Measurements from ENCODE around the gene SEZ6L. TPM values are rescaled to one million over a fixed set of nuclear protein-coding genes. Genes with fewer than 3 reads are reported as not detected.

The SEZ6L gene
- total and polyA plus RNA-seq, 10 of the 15 experiments (the other 5 are each of a cell fraction or from before 2014, with no cell fraction given): not detected

- no peak for TF ChIP-seq REST (IDR thresholded peaks at IDR 0.05; ENCODE audit: low read depth, low read length)
Measured at GRCh38 chr22:26169315-26170111, at the start of gene SEZ6L (continued).

GRCh38 chr22:26122920-26123468, 46.3 kb upstream of the SEZ6L start:
- WGBS (ENCODE audit: insufficient coverage, insufficient replicate concordance, low lambda C conversion rate, missing lambda C conversion rate): 48% methylated on average over 4 of the region's 4 CpGs
- RAD21 ChIA-PET (ENCODE audit: unreplicated experiment): no interaction called here
- intact Hi-C loops (cut with micrococcal nuclease; ENCODE audit: unreplicated experiment): no loop called here
- peak; percentile 11 for DNase-seq (ENCODE audit: low read depth, low spot score)
- Histone ChIP-seq H2AFZ (ENCODE audit: control insufficient read depth, low read depth, low read length) (no peak overlapping the region), H3K36me3 (ENCODE audit: control insufficient read depth in 2 of 2, insufficient read depth in 2 of 2, low read length in 1 of 2) (no peaks in the 10 kb centered on the region), H3K27me3 (replicated peaks in 1 of 2; ENCODE audit: control insufficient read depth in 2 of 2, insufficient read depth in 2 of 2, low read length in 1 of 2) (no peaks in the 10 kb centered on the region; a peak in 1 of 4 replicates), H3K4me3 (no peak overlapping the region), H4K20me1 (ENCODE audit: control insufficient read depth, insufficient read depth) (no peaks in the 10 kb centered on the region), H3K4me2 (ENCODE audit: control insufficient read depth, insufficient read depth) (no peak overlapping the region), H3K9me3 (replicated peaks; ENCODE audit: control insufficient read depth, insufficient read depth, low read length) (no peaks in the 10 kb centered on the region; the same call in 2 of the 3 replicates), H3K9ac (ENCODE audit: control insufficient read depth, insufficient read depth, low read length) (no peak overlapping the region), H3K27ac (ENCODE audit: control insufficient read depth, insufficient read depth) (no peak overlapping the region), H3K4me1 (ENCODE audit: control insufficient read depth, insufficient read depth, low read length) (no peaks in the 10 kb centered on the region), H3K79me2 (ENCODE audit: control insufficient read depth, insufficient read depth, low read length) (no peaks in the 10 kb centered on the region)
- ATAC-seq: peak; percentile 52
- no TSS peak for BruUV-seq (replicated peaks)
- TF ChIP-seq LARP7 (IDR thresholded peaks at IDR 0.05) (no peak), RUNX3 (IDR thresholded peaks at IDR 0.05; ENCODE audit: low read length) (0 out of 2 replicates have a peak, but pooled peaks have one; percentile 11), MEF2B (IDR thresholded peaks at IDR 0.05; ENCODE audit: partially characterized antibody, poor library complexity, severe bottlenecking) (peak; percentile 73)
- in situ Hi-C loops (cut with MboI): no loop called here
- POLR2A ChIA-PET: no interaction called here
- no peak for FAIRE-seq
- CTCF ChIA-PET: interaction anchor here (1.3 kb wide), 1 partner anchor 207 kb away, joined by 3 read pairs; no protein-coding TSS in a partner anchor
- SMC1A ChIA-PET (ENCODE audit: uncharacterized antibody, unreplicated experiment): no interaction called here
